Fibroblast of peridontal ligament (primary cell): Measurements from ENCODE around the gene PCCA.
"Not testable (repeated sequence)": the region's sequence is repeated elsewhere in the genome, so short reads cannot be mapped to it uniquely, and the experiment has no call there.

Experiments used
- DNase-seq: peaks from one replicate; pipeline ENCODE4 v3.0.0-alpha.2; 2010; ENCODE audit errors: extremely low read depth

The PCCA gene

GRCh38 chr13:100510208-100510957 is 421.5 kb downstream of the PCCA start:
- no peak for DNase-seq

GRCh38 chr13:100511466-100511865 is 422.6 kb downstream of the PCCA start:
- DNase-seq: no peak

GRCh38 chr13:100512422-100512821 is 423.5 kb downstream of the PCCA start:
- no peak for DNase-seq

DNA sequence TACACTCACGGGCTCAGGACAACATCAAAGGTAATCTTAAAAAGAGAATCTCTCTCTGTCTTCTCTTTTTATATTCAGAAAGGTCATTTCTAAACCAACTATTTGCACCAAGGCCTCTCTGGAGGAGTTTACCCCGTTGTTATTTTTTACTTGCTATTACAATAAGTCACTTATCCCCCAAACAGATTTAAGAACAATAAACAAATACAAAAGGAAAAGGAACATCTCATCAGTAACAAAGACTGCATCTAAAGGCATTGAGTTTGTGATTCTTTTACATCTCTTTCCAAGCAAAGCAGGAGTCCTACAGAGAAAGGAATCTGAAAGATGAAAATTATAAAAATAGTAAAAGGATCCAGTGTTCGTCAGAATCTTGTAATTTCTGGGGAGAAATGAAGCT is 424.3 kb downstream of the PCCA start:
- DNase-seq: no peak

GRCh38 chr13:100513987-100514670 is 425.2 kb downstream of the PCCA start:
- DNase-seq: peak; percentile 30

GRCh38 chr13:100514788-100515409 is 426.0 kb downstream of the PCCA start:
- peak; percentile 79 for DNase-seq

DNA sequence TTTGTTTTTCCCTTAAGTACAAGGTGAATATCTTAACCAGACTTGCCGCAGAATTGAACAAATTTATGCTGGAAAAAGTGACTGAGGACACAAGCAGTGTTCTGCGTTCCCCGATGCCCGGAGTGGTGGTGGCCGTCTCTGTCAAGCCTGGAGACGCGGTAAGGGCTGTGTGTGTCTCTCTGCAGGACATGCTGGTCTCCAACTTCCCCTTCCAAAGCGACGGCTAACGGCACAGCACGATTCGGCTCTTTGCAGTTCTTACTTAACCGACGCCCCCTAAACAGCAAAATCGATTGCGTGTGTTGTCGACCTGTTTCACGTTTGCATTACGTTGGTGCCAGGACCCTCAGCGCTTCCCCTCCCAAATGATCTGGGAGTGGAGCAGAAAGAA is 426.5 kb downstream of the PCCA start:
- DNase-seq: no peak

DNA sequence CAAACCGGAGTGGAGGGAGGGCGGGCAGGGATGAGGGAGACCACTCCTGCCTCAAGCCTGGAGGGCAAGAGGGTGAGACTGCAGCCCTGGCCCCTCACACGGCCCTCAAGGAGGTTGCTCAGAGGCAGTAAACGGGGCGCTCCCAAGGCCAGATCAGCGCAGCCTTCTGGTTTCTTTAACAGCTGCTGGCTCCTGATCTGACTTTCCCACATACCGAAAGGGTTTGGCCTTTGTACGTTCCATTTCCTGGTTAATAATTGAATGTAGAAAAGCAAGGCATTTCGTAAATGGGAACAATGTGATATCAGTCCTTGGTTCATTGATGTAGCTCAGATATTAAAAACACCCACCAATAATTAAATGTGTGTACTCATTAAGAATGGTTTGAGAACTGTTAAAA is 428.2 kb downstream of the PCCA start:
- no peak for DNase-seq

- no peak for DNase-seq
These were observed 428.8 kb downstream of the PCCA start for GRCh38 chr13:100517728-100518127.

DNA sequence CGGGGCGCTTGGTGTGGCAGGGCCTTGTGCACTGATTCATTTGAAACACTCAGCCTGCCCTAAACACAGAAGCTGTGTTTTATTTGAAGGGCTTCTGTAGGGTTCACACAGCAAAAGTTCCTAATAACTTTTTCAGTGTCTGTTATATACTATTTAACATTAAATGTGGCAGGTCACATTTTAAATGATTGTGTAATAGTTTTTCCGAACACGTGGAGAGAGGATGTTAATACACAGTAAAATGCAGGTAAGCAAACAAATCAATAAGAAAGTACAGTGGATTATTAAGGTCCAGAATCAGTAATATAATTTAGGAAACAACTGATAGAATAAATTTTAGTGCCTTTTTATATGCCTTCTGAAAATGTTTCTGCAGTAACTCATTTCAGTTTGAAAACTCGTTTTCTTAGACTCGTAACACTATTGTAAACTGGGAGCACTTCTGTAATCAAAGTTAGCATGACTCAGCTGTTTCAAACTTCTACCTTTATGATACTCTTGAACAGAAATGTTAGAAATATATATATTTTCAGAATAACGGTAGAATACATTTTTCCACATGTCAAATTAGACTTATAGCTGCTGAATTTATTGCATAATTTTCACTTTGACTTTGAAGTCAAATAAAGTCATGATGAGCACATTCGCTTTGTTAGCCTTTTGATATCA is 429.6 kb downstream of the PCCA start:
- no peak for DNase-seq

DNA sequence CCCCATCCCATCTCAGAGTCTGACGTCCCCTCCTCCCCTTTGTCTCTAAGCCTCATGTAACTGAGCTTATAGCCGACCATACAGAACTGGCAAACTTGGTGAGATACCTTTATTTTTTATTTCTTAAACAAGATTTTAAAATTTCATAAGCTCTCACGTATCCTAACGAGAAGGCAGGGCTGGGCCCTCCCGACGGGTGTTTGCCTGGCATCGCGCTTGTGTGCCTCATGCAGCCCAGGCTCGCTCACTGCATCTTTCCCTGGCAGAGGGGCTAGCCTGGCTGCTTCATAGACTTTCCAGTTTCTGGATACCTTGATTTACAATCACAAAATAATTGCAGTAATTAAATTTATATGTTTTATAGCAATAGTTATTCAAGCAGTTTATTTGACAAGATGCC is 430.7 kb downstream of the PCCA start:
- no peak for DNase-seq

GRCh38 chr13:100520936-100521850 is 432.3 kb downstream of the PCCA start:
- no peak for DNase-seq

DNA sequence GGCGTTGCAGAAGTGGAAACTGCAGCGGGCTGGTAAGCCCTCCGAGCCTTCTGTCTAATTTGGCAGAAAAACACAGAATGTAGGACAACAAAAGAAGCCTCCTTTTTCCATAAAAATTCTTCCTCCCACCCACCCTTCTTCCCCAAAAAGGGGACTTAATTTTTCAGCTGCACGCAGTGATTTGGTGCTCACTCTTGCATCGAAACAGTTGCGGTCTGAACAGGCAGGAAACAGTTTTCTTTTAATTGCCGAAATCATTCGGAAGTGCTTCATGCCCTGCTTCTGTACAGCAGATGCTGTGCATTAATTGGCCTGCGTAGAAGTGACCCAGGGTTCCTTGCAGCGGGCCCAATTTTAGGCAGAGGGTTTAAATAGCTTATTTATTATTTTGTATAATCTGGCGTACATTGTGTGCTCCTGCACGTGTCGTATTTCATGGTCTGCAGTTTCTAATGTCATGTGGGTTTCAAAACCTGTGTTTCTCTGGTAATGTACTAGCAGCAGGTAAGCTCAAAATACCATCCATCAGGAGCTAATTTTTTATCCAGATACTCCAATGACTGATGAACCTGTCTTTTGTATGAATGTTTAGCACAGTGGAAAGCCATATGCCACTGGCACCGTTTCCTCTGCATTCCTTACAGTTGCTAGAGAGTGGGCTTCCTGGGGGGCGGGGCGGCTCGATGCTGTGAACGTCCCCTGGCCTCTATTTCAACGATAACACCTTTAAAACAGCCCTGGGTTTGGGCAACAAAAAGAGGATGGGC is 433.1 kb downstream of the PCCA start:
- DNase-seq: no peak

GRCh38 chr13:100522618-100523309 is 433.9 kb downstream of the PCCA start:
- DNase-seq: no peak

DNA sequence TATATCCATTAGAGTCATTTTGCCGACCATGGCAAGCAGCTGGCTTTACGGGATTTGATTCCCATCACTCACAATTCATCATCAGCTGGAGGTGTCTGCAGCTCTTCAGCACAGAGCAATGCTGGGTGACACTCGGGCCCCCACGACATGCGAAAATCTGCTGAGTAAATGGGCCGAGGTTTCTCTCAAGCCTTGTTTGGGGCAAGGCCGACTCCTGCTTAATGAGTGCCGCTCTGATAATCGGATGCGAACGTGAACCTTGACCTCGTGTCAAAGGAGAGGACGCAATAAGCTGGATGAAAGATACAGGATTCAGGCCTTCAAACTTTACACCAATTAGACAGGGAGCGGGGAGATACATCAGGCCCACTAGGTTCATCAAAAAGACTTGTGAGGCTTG is 434.5 kb downstream of the PCCA start:
- no peak for DNase-seq

DNA sequence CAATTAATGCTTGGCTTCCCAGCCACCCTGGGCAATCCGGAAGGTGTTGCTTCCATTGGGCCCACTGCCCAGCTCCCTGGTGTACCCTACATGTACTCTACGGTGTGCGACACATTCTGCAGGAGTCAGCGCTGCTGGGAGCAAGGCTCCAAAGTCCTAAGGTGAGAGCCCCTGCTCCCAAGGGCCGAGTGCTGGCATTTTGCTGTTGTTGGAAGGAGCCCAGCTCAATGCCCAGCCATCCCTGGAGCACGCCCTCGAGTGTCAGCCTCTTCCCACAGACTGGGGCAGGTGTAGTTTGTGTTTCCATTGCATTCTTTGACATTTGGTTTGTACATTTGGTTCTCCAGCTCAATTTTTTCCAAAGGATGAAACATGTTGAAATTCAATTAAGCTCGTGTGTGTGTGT is 435.1 kb downstream of the PCCA start:
- DNase-seq: no peak

GRCh38 chr13:100524688-100525087 is 435.8 kb downstream of the PCCA start:
- DNase-seq: not testable (repeated sequence)

GRCh38 chr13:100525453-100526317 is 436.8 kb downstream of the PCCA start:
- no peak for DNase-seq
